ENCODE measurements around the gene AGMAT.

AGMAT gene

DNA sequence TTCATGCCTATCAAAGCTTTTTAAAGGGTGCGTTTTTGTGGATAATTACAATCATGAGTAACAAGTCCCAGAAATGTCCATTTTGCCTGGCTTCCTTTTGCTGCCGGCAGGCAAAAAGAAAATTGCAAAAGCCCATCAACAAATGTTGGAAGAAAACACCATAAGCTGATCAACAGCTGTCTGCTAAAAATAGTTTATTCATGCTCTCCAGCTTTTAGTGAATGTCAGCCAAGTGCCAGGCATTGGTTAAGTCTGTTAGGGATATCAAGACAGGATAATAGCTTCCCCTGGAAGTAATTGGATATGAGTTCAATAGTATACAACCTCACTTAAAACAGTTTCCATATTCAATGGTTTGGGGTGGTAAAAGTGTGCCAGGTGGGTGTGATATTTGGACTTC is 13.6 kb upstream of the AGMAT start:
- no peak overlapping the region for H3K4me3 ChIP-seq (ENCODE audit: insufficient read depth, low read length, poor library complexity, severe bottlenecking)
- H3K9me3 ChIP-seq (ENCODE audit: insufficient read depth, low read length): no peaks in the 10 kb centered on the region
- TF ChIP-seq CTCF (IDR thresholded peaks at IDR 0.05; ENCODE audit: insufficient read depth, low read length, poor library complexity, severe bottlenecking): no peak
- no peak for TF ChIP-seq EZH2phosphoT487 (conservative IDR thresholded peaks at IDR 0.05; ENCODE audit: low read length)
- H3K79me2 ChIP-seq (ENCODE audit: insufficient read depth, low read length): no peaks in the 10 kb centered on the region
- H3K4me2 ChIP-seq (ENCODE audit: low read depth, low read length, poor library complexity, severe bottlenecking): no peak overlapping the region
- no peaks in the 10 kb centered on the region for H3K36me3 ChIP-seq (ENCODE audit: low read length)
- H3K27ac ChIP-seq (ENCODE audit: low read depth, low read length): no peak overlapping the region
- no peak overlapping the region for H2AFZ ChIP-seq (ENCODE audit: low read depth, low read length, severe bottlenecking)
- H3K9ac ChIP-seq (ENCODE audit: low read length): no peak overlapping the region
- no peaks in the 10 kb centered on the region for H3F3A ChIP-seq (ENCODE audit: insufficient read depth)
- H4K20me1 ChIP-seq (ENCODE audit: low read depth, low read length): no peaks in the 10 kb centered on the region
- H3K9me2 ChIP-seq (replicated peaks; ENCODE audit: insufficient read depth, low read length): no peaks in the 10 kb centered on the region
- H3K27me3 ChIP-seq (ENCODE audit: low read length): no peaks in the 10 kb centered on the region

- Histone ChIP-seq H3K79me2 (ENCODE audit: insufficient read depth, low read length) (no peaks in the 10 kb centered on the region), H3K27me3 (ENCODE audit: low read length) (no peaks in the 10 kb centered on the region), H3K4me2 (ENCODE audit: low read depth, low read length, poor library complexity, severe bottlenecking) (no peak overlapping the region), H3K4me3 (ENCODE audit: insufficient read depth, low read length, poor library complexity, severe bottlenecking) (no peak overlapping the region), H3K36me3 (ENCODE audit: low read length) (no peaks in the 10 kb centered on the region), H3K9me3 (ENCODE audit: insufficient read depth, low read length) (no peaks in the 10 kb centered on the region), H4K20me1 (ENCODE audit: low read depth, low read length) (no peaks in the 10 kb centered on the region), H2AFZ (ENCODE audit: low read depth, low read length, severe bottlenecking) (no peak overlapping the region), H3F3A (ENCODE audit: insufficient read depth) (no peaks in the 10 kb centered on the region), H3K9ac (ENCODE audit: low read length) (no peak overlapping the region), H3K9me2 (replicated peaks; ENCODE audit: insufficient read depth, low read length) (no peaks in the 10 kb centered on the region), H3K27ac (ENCODE audit: low read depth, low read length) (no peak overlapping the region)
- no peak for TF ChIP-seq CTCF (IDR thresholded peaks at IDR 0.05; ENCODE audit: insufficient read depth, low read length, poor library complexity, severe bottlenecking)
- TF ChIP-seq EZH2phosphoT487 (conservative IDR thresholded peaks at IDR 0.05; ENCODE audit: low read length): no peak
Measured at GRCh38 chr1:15595809-15596617, 11.2 kb upstream of the AGMAT start.

GRCh38 chr1:15592285-15592684 is 7.4 kb upstream of the AGMAT start:
- no peak overlapping the region for H3K27ac ChIP-seq (ENCODE audit: low read depth, low read length)

More at GRCh38 chr1:15592285-15592684, 7.4 kb upstream of the AGMAT start:
- TF ChIP-seq EZH2phosphoT487 (conservative IDR thresholded peaks at IDR 0.05; ENCODE audit: low read length): no peak
- TF ChIP-seq CTCF (IDR thresholded peaks at IDR 0.05; ENCODE audit: insufficient read depth, low read length, poor library complexity, severe bottlenecking): no peak
- no peak overlapping the region for H2AFZ ChIP-seq (ENCODE audit: low read depth, low read length, severe bottlenecking)
- H3K36me3 ChIP-seq (ENCODE audit: low read length): no peaks in the 10 kb centered on the region
- H3K4me2 ChIP-seq (ENCODE audit: low read depth, low read length, poor library complexity, severe bottlenecking): no peak overlapping the region
- H3K9me3 ChIP-seq (ENCODE audit: insufficient read depth, low read length): no peaks in the 10 kb centered on the region
- no peaks in the 10 kb centered on the region for H4K20me1 ChIP-seq (ENCODE audit: low read depth, low read length)
- no peaks in the 10 kb centered on the region for H3K27me3 ChIP-seq (ENCODE audit: low read length)
- no peaks in the 10 kb centered on the region for H3F3A ChIP-seq (ENCODE audit: insufficient read depth)
- no peaks in the 10 kb centered on the region for H3K9me2 ChIP-seq (replicated peaks; ENCODE audit: insufficient read depth, low read length)
- H3K9ac ChIP-seq (ENCODE audit: low read length): no peak overlapping the region
- H3K79me2 ChIP-seq (ENCODE audit: insufficient read depth, low read length): no peaks in the 10 kb centered on the region
- H3K4me3 ChIP-seq (ENCODE audit: insufficient read depth, low read length, poor library complexity, severe bottlenecking): no peak overlapping the region

Data from SU-DHL-6 (cell line).